Stimulated activated CD8-positive, alpha-beta memory T cell treated with anti-CD3 and anti-CD28 coated beads, Interleukin-4, amount 100 ng/mL, for 4 hours (primary cell): ENCODE measurements around the gene FTO.

Experiments
- DNase-seq, 2 donors: peaks; one replicate each; pipeline ENCODE4 v3.0.0-alpha.2; 2020; ENCODE audit warnings: low read depth in 2 of 2, low spot score in 1 of 2

The FTO gene

GRCh38 chr16:53781023-53781605, 77.2 kb downstream of the FTO start:
- no peak for DNase-seq

- DNase-seq = no peak
Observed at GRCh38 chr16:53782148-53782547, 78.2 kb downstream of the FTO start.

GRCh38 chr16:53784291-53784690, 80.3 kb downstream of the FTO start:
- no peak for DNase-seq

GRCh38 chr16:53785044-53785443, 81.1 kb downstream of the FTO start:
- no peak for DNase-seq

GRCh38 chr16:53785916-53786315, 82.0 kb downstream of the FTO start:
- DNase-seq = no peak

- no peak for DNase-seq
Observed at GRCh38 chr16:53787423-53787822, 83.5 kb downstream of the FTO start.

- no peak for DNase-seq
Observed at GRCh38 chr16:53789137-53789536, 85.2 kb downstream of the FTO start.

- DNase-seq = no peak
Observed at GRCh38 chr16:53792161-53792951, 88.4 kb downstream of the FTO start.

GRCh38 chr16:53803451-53803850, 99.5 kb downstream of the FTO start:
- DNase-seq = no peak

GRCh38 chr16:53803998-53804397, 100.0 kb downstream of the FTO start:
- no peak for DNase-seq

GRCh38 chr16:53804467-53804866, 100.5 kb downstream of the FTO start:
- DNase-seq = no peak

- DNase-seq = no peak
Observed at GRCh38 chr16:53805113-53805512, 101.2 kb downstream of the FTO start.

GRCh38 chr16:53805752-53806151, 101.8 kb downstream of the FTO start:
- DNase-seq = no peak

GRCh38 chr16:53809088-53809932, 105.4 kb downstream of the FTO start:
- no peak for DNase-seq

- DNase-seq = no peak
Observed at GRCh38 chr16:53812914-53813313, 109.0 kb downstream of the FTO start.

- DNase-seq = no peak
Observed at GRCh38 chr16:53814801-53815200, 110.8 kb downstream of the FTO start.

GRCh38 chr16:53816211-53816836, 112.4 kb downstream of the FTO start:
- no peak for DNase-seq

- DNase-seq = no peak
Observed at GRCh38 chr16:53817117-53817755, 113.3 kb downstream of the FTO start.

- DNase-seq = no peak
Observed at GRCh38 chr16:53817812-53818550, 114.0 kb downstream of the FTO start.

GRCh38 chr16:53821487-53821886, 117.5 kb downstream of the FTO start:
- no peak for DNase-seq
